Caco-2 (cell line): ENCODE results near the gene FHOD1. TPM values are rescaled to one million over a fixed set of nuclear protein-coding genes. Genes with fewer than 3 reads are reported as not detected.

Source experiments
- BruUV-seq: library from RNA; stranded (reverse); fragments of 400-500 nt; replicated peaks from 2 replicates; lab custom pipeline; 2021; lab: Mats Ljungman, UMichigan
- CTCF ChIA-PET: fragments of 300-600 bp; sonication (Branson Sonifier 250); formaldehyde crosslinking; loops from one replicate; lab custom pipeline; 2022; ENCODE audit warnings: antibody characterized with exemption; lab: Charles Lee
- POLR2A ChIA-PET: fragments of 300-600 bp; sonication (Branson Sonifier 250); formaldehyde crosslinking; loops from one replicate; lab custom pipeline; 2022; ENCODE audit warnings: antibody characterized with exemption; lab: Charles Lee
- DNase-seq, 2 experiments: peaks; one replicate each; pipeline versions ENCODE4 v3.0.0 to v3.0.0-alpha.2; 2020 to 2022
- H3K27me3 ChIP-seq: replicated peaks from 2 replicates; pipeline ENCODE4 v1.6.0; 2011; ENCODE audit warnings: low read length; ENCODE audit not compliant: control insufficient read depth, insufficient read depth
- H3K36me3 ChIP-seq: 2 replicates; pipeline ENCODE4 v1.5.1; 2011; ENCODE audit warnings: low read length; ENCODE audit not compliant: control insufficient read depth, insufficient read depth
- H3K4me1 ChIP-seq: fragments of 250-450 bp; sonication (Bioruptor Pico); 2 replicates; pipeline ENCODE4 v1.5.1; 2020; ENCODE audit warnings: mild to moderate bottlenecking
- H3K4me3 ChIP-seq: 2 replicates; pipeline ENCODE4 v1.5.1; 2011; ENCODE audit warnings: low read depth, mild to moderate bottlenecking, control low read depth, low read length
- H3K9me3 ChIP-seq: fragments of 250-450 bp; sonication (Bioruptor Pico); 2 replicates; pipeline ENCODE4 v1.5.1; 2020; ENCODE audit warnings: mild to moderate bottlenecking, moderate library complexity
- H3K27ac Mint-ChIP-seq: one replicate; pipeline ENCODE4 v1.8.0; 2022; ENCODE audit warnings: mixed read lengths; ENCODE audit not compliant: unreplicated experiment
- H3K27me3 Mint-ChIP-seq: one replicate; pipeline ENCODE4 v1.8.0; 2022; ENCODE audit warnings: mixed read lengths; ENCODE audit not compliant: insufficient read depth, unreplicated experiment
- H3K36me3 Mint-ChIP-seq: one replicate; pipeline ENCODE4 v1.8.0; 2022; ENCODE audit warnings: mild to moderate bottlenecking, mixed read lengths; ENCODE audit not compliant: insufficient read depth, unreplicated experiment
- H3K4me1 Mint-ChIP-seq: one replicate; pipeline ENCODE4 v1.8.0; 2022; ENCODE audit warnings: low read depth, mixed read lengths; ENCODE audit not compliant: unreplicated experiment
- H3K4me3 Mint-ChIP-seq: one replicate; pipeline ENCODE4 v1.8.0; 2022; ENCODE audit warnings: mild to moderate bottlenecking, moderate library complexity, mixed read lengths; ENCODE audit not compliant: unreplicated experiment
- H3K9me3 Mint-ChIP-seq: one replicate; pipeline ENCODE4 v1.8.0; 2022; ENCODE audit warnings: mixed read lengths; ENCODE audit not compliant: unreplicated experiment
- CTCF ChIP-seq, 2 experiments: fragments of 200-600 bp in 1 of 2; IDR thresholded peaks; 1 replicate in 1 of 2; 2 replicates in 1 of 2; pipeline versions ENCODE4 v1.5.1 to v1.8.0; 2011 to 2022; ENCODE audit warnings: antibody characterized with exemption in 1 of 2, control low read depth in 1 of 2, inconsistent platforms in 1 of 2, low read depth in 1 of 2, low read length in 1 of 2, mild to moderate bottlenecking in 1 of 2, moderate library complexity in 1 of 2; ENCODE audit not compliant: insufficient read depth in 1 of 2, severe bottlenecking in 1 of 2, unreplicated experiment in 1 of 2
- intact Hi-C: fragments of 100-400 bp; cut with micrococcal nuclease; formaldehyde crosslinking; loops from one replicate; pipeline ENCODE4 v1.10.0; 2022; ENCODE audit not compliant: unreplicated experiment
- total RNA-seq: library from RNA; stranded (reverse); gene quantifications from 2 replicates; pipeline ENCODE4 v1.2.3, GENCODE V29; 2022

Gene FHOD1
- total RNA-seq, 1 experiment from 2014 or later, result 69.0 TPM

GRCh38 chr16:67277999-67278772 is 30.9 kb upstream of the FHOD1 start:
- no peak for DNase-seq
- H3K4me3 ChIP-seq, result peak overlapping the region; percentile 88
- TF ChIP-seq CTCF (IDR thresholded peaks at IDR 0.05; ENCODE audit: insufficient read depth in 1 of 2, low read depth in 1 of 2, low read length in 1 of 2, severe bottlenecking in 1 of 2, unreplicated experiment in 1 of 2), result no peak
- H3K36me3 Mint-ChIP-seq, result peaks cover 3% of the 10 kb centered on the region
- H3K27ac Mint-ChIP-seq, result peak overlapping the region; percentile 66
- H3K27me3 Mint-ChIP-seq, result no peaks in the 10 kb centered on the region
- no TSS peak for BruUV-seq
- H3K9me3 ChIP-seq, result no peaks in the 10 kb centered on the region
- H3K27me3 ChIP-seq, result no peaks in the 10 kb centered on the region
- ChIA-PET CTCF (interaction anchor here (1.1 to 1.3 kb wide), 3 partner anchors 18 to 61 kb away, joined by 3 to 11 read pairs (median 6); no protein-coding TSS in a partner anchor), POLR2A (interaction anchor here (0.7 to 1.6 kb wide), 2 partner anchors 11 to 18 kb away, joined by 3 to 5 read pairs; no protein-coding TSS in a partner anchor)
- H3K4me1 Mint-ChIP-seq, result peaks cover 3% of the 10 kb centered on the region
- peaks cover 2% of the 10 kb centered on the region; the same call in 1 of the 2 replicates for H3K36me3 ChIP-seq
- H3K9me3 Mint-ChIP-seq, result no peaks in the 10 kb centered on the region
- H3K4me1 ChIP-seq, result peaks cover 20% of the 10 kb centered on the region
- intact Hi-C loops, result loop anchor here (2.0 to 5.0 kb wide), 3 partner anchors 17 to 169 kb away; no protein-coding TSS in a partner anchor
- peak overlapping the region; percentile 84 for H3K4me3 Mint-ChIP-seq

- intact Hi-C loops, result loop anchor here (5.0 kb wide), 1 partner anchor 170 kb away; no protein-coding TSS in a partner anchor
- BruUV-seq, result no TSS peak
- no peak overlapping the region for H3K4me3 ChIP-seq
Observed at GRCh38 chr16:67277294-67277998, 30.2 kb upstream of the FHOD1 start.

More at GRCh38 chr16:67277294-67277998, 30.2 kb upstream of the FHOD1 start:
- ChIA-PET CTCF (interaction anchor here (1.1 to 1.2 kb wide), 2 partner anchors 17 to 31 kb away, joined by 6 to 11 read pairs; no protein-coding TSS in a partner anchor), POLR2A (no interaction called here)
- Mint-ChIP-seq H3K27me3 (no peaks in the 10 kb centered on the region), H3K4me1 (no peaks in the 10 kb centered on the region), H3K4me3 (peak overlapping the region; percentile 84), H3K36me3 (no peaks in the 10 kb centered on the region), H3K27ac (no peak overlapping the region), H3K9me3 (no peaks in the 10 kb centered on the region)
- Histone ChIP-seq H3K9me3 (no peaks in the 10 kb centered on the region), H3K27me3 (no peaks in the 10 kb centered on the region), H3K36me3 (peaks cover 2% of the 10 kb centered on the region; the same call in 1 of the 2 replicates), H3K4me1 (peaks cover 20% of the 10 kb centered on the region)
- no peak for TF ChIP-seq CTCF (IDR thresholded peaks at IDR 0.05; ENCODE audit: insufficient read depth in 1 of 2, low read depth in 1 of 2, low read length in 1 of 2, severe bottlenecking in 1 of 2, unreplicated experiment in 1 of 2)
- no peak for DNase-seq
